GM06990 (cell line): Measurements from ENCODE around the gene CLK4.
A peak's percentile ranks its signal among the peaks of the same experiment; 100 is the strongest.

ENCODE experiments used
- DNase-seq: peaks from one replicate; pipeline ENCODE4 v3.0.0-alpha.2; 2011; ENCODE audit not compliant: insufficient read length; ENCODE audit errors: extremely low read depth
- H3K27me3 ChIP-seq: replicated peaks from 2 replicates; pipeline ENCODE4 v1.6.0; 2011; ENCODE audit warnings: low read length; ENCODE audit not compliant: control insufficient read depth, insufficient read depth
- H3K36me3 ChIP-seq: 2 replicates; pipeline ENCODE4 v1.5.1; 2011; ENCODE audit warnings: low read length; ENCODE audit not compliant: control insufficient read depth, insufficient read depth
- H3K4me3 ChIP-seq: replicated peaks from 2 replicates; pipeline ENCODE4 v1.5.1; 2011; ENCODE audit warnings: low read depth, mild to moderate bottlenecking, control low read depth, low read length
- TF ChIP-seq, protein P1 (sequence below): IDR thresholded peaks from 2 replicates; pipeline ENCODE4 v1.5.1; 2011; ENCODE audit warnings: low read length, control low read depth, mild to moderate bottlenecking, inconsistent platforms; ENCODE audit not compliant: insufficient read depth, poor library complexity, severe bottlenecking

The CLK4 gene

DNA sequence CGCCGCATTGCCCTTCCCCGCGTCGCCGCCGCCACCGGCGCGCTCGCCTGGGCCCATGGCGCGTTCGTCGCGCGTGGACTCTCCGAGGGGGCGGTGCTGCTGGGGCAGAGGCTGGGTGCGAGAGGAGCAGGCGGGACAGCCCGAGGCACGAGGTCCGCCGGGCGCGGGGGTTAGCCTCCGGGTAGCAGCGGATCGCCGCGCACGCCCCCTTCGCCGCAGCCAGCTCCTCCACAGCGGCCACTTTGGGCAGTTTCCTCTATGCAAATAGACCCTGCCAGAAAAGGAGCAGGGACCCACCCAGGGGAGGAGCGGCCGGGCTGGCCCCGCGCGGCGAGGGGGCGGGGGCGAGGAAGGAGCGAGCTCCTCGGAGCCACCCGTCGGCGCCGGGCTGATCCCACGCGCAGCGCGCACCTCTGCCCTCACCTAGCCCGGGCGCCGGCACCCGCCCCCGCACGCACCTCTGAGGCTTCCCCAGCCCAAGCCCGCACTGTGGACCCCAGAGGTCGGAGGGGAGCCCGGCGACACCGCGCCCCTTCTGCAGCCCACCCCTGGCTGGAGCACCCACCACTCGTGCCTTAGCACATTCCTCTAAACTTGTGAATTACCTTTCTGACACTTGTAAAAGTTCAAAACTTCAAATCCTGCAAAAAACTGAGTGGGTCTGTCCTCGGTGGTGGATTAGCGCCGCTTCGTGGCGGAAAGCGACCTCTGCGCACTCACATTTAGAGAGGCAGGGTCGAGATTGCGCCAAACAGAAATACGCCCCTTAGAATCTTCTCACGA is 36.5 kb downstream of the CLK4 start, which contains the start of gene COL23A1:
Gene COL23A1, minus strand, starts transcription at position 253 of the 783 bp plus-strand sequence.
- peak; percentile 44 for DNase-seq
- Histone ChIP-seq H3K4me3 (peak within 1 kb of the TSS; percentile 43), H3K27me3 (peaks cover 2% of the 10 kb centered on the region; the same call in 1 of the 2 replicates)

GRCh38 chr5:178589180-178590140 is 37.4 kb downstream of the CLK4 start:
- Histone ChIP-seq H3K27me3 (peaks cover 2% of the 10 kb centered on the region; the same call in 1 of the 2 replicates), H3K36me3 (no peaks in the 10 kb centered on the region; the same call in 1 of the 2 replicates), H3K4me3 (no peak overlapping the region)
- DNase-seq, result peak; percentile 20
- TF ChIP-seq, protein P1, sequence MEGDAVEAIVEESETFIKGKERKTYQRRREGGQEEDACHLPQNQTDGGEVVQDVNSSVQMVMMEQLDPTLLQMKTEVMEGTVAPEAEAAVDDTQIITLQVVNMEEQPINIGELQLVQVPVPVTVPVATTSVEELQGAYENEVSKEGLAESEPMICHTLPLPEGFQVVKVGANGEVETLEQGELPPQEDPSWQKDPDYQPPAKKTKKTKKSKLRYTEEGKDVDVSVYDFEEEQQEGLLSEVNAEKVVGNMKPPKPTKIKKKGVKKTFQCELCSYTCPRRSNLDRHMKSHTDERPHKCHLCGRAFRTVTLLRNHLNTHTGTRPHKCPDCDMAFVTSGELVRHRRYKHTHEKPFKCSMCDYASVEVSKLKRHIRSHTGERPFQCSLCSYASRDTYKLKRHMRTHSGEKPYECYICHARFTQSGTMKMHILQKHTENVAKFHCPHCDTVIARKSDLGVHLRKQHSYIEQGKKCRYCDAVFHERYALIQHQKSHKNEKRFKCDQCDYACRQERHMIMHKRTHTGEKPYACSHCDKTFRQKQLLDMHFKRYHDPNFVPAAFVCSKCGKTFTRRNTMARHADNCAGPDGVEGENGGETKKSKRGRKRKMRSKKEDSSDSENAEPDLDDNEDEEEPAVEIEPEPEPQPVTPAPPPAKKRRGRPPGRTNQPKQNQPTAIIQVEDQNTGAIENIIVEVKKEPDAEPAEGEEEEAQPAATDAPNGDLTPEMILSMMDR, result no peak

More for the DNA sequence above, 36.5 kb downstream of the CLK4 start, which contains the start of gene COL23A1:
- no peaks in the 10 kb centered on the region; the same call in 1 of the 2 replicates for H3K36me3 ChIP-seq
- TF ChIP-seq, protein P1, result peak; percentile 75

GRCh38 chr5:178588769-178589168 is 38.1 kb downstream of the CLK4 start:
- Histone ChIP-seq H3K4me3 (no peak overlapping the region), H3K36me3 (no peaks in the 10 kb centered on the region; the same call in 1 of the 2 replicates), H3K27me3 (peaks cover 2% of the 10 kb centered on the region; the same call in 1 of the 2 replicates)
- TF ChIP-seq, protein P1, result no peak
- no peak for DNase-seq

GRCh38 chr5:178587763-178588611 is 38.9 kb downstream of the CLK4 start:
- peaks cover 2% of the 10 kb centered on the region; the same call in 1 of the 2 replicates for H3K27me3 ChIP-seq

More at GRCh38 chr5:178587763-178588611, 38.9 kb downstream of the CLK4 start:
- no peak overlapping the region for H3K4me3 ChIP-seq
- TF ChIP-seq, protein P1, result no peak
- DNase-seq, result no peak
- H3K36me3 ChIP-seq, result no peaks in the 10 kb centered on the region; the same call in 1 of the 2 replicates
